ENCODE data around the gene SMIM35. TPM values are rescaled to one million over a fixed set of nuclear protein-coding genes. Genes with fewer than 3 reads are reported as not detected.

SMIM35 gene
- total and polyA plus RNA-seq, 4 experiments from 2014 or later: 0.21 to 0.76 (median 0.50) TPM

DNA sequence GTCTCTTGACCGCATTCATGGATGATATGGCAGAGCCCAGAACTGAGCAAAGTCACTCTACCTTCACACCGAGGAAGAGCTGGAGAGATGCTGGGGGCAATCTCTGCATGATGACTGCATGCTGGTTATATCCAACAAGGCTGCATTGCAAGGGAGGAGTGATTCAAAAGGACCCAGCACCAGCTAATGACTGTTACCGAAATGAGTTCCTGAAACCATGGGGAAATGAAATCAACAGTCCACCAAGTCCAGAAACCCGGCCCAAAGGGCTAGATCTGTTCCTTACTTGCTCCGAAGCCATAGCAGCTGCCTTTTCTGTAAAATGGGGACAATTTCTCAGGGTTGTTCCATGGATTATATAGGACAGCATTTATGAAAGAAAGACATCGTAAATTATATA lies 1.2 kb upstream of the SMIM35 start:
- peaks cover 5 to 18% of the 10 kb centered on the region in 2 donors for H3K27me3 Mint-ChIP-seq
- Histone ChIP-seq H3K27me3 (ENCODE audit: insufficient read depth, low read length) (no peaks in the 10 kb centered on the region), H3K36me3 (ENCODE audit: insufficient read depth, low read length) (no peaks in the 10 kb centered on the region), H3K4me1 (ENCODE audit: insufficient read depth, low read length) (no peaks in the 10 kb centered on the region), H3K27ac (ENCODE audit: low read depth, low read length) (no peak overlapping the region), H3K4me3 (ENCODE audit: low read length in 2 of 2) (no peak overlapping the region), H3K9me3 (ENCODE audit: control insufficient read depth in 1 of 2, low read length in 2 of 2) (peaks cover 0 to 4% of the 10 kb centered on the region in 2 donors)
- ChIA-PET POLR2A (ENCODE audit: partially characterized antibody) (no interaction called here), CTCF (ENCODE audit: partially characterized antibody) (no interaction called here)
- DNase-seq: no peak
- H3K36me3 Mint-ChIP-seq: peaks cover 6 to 18% of the 10 kb centered on the region in 2 donors
- H3K27ac Mint-ChIP-seq: no peak overlapping the region
- no peak overlapping the region for H3K4me3 Mint-ChIP-seq
- no peaks in the 10 kb centered on the region for H3K4me1 Mint-ChIP-seq
- peaks cover 0 to 33% (median 27%) of the 10 kb centered on the region in 8 donors for H3K9me3 Mint-ChIP-seq
- intact Hi-C loops (cut with micrococcal nuclease): no loop called here

- H3K27ac Mint-ChIP-seq: peak overlapping the region in 1 of 7 donors; percentile 68
- H3K4me3 Mint-ChIP-seq: no peak overlapping the region
- no peaks in the 10 kb centered on the region for H3K27me3 ChIP-seq (ENCODE audit: insufficient read depth, low read length)
- H3K36me3 ChIP-seq (ENCODE audit: insufficient read depth, low read length): no peaks in the 10 kb centered on the region
- peaks cover 6 to 15% of the 10 kb centered on the region in 2 donors for H3K36me3 Mint-ChIP-seq
- peaks cover 0 to 4% (median 0%) of the 10 kb centered on the region in 4 donors for H3K4me1 Mint-ChIP-seq
- no peak for DNase-seq
- ChIA-PET POLR2A (ENCODE audit: partially characterized antibody) (no interaction called here), CTCF (ENCODE audit: partially characterized antibody) (no interaction called here)
- no peak overlapping the region for H3K27ac ChIP-seq (ENCODE audit: low read depth, low read length)
- intact Hi-C loops (cut with micrococcal nuclease): no loop called here
- peaks cover 4 to 6% of the 10 kb centered on the region in 2 donors for H3K27me3 Mint-ChIP-seq
- H3K4me1 ChIP-seq (ENCODE audit: insufficient read depth, low read length): no peaks in the 10 kb centered on the region
- H3K4me3 ChIP-seq (ENCODE audit: low read length in 2 of 2): no peak overlapping the region
- H3K9me3 Mint-ChIP-seq: peaks cover 0 to 33% (median 27%) of the 10 kb centered on the region in 8 donors
- H3K9me3 ChIP-seq (ENCODE audit: control insufficient read depth in 1 of 2, low read length in 2 of 2): peaks cover 0 to 4% of the 10 kb centered on the region in 2 donors
Observed at GRCh38 chr11:118084656-118085055, 2.1 kb downstream of the SMIM35 start.

DNA sequence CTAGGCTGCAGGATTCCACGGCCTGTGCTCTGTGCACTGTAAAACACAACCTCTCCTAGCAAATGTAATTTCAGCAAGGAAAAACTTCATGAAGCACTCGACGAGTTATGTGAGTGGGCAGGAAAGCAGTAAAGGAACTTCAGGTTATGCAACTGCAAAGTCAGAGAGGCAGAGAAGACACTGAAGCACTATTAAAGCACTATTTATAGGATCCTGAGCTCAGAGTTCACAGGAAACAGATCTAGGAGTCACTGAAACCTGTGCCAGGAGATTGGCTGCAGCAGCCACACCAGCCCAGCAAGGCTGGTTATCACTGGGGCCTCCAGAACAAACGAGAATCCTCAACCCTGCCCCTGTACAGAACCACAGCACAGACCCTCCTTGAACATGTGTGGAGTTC lies 2.5 kb downstream of the SMIM35 start:
- ChIA-PET POLR2A (ENCODE audit: partially characterized antibody) (no interaction called here), CTCF (ENCODE audit: partially characterized antibody) (no interaction called here)
- Mint-ChIP-seq H3K27ac (peak overlapping the region in 3 of 7 donors; percentile 31 to 73 (median 68)), H3K9me3 (peaks cover 0 to 29% (median 26%) of the 10 kb centered on the region in 8 donors), H3K4me3 (no peak overlapping the region), H3K36me3 (peaks cover 6 to 15% of the 10 kb centered on the region in 2 donors), H3K27me3 (peaks cover 3 to 4% of the 10 kb centered on the region in 2 donors), H3K4me1 (peaks cover 0 to 8% (median 0%) of the 10 kb centered on the region in 4 donors)
- no peaks in the 10 kb centered on the region for H3K27me3 ChIP-seq (ENCODE audit: insufficient read depth, low read length)
- no peaks in the 10 kb centered on the region for H3K36me3 ChIP-seq (ENCODE audit: insufficient read depth, low read length)
- H3K9me3 ChIP-seq (ENCODE audit: control insufficient read depth in 1 of 2, low read length in 2 of 2): peaks cover 0 to 4% of the 10 kb centered on the region in 2 donors
- no peak overlapping the region for H3K27ac ChIP-seq (ENCODE audit: low read depth, low read length)
- no peak overlapping the region for H3K4me3 ChIP-seq (ENCODE audit: low read length in 2 of 2)
- no peak for DNase-seq
- intact Hi-C loops (cut with micrococcal nuclease): no loop called here
- no peaks in the 10 kb centered on the region for H3K4me1 ChIP-seq (ENCODE audit: insufficient read depth, low read length)

GRCh38 chr11:118082880-118083552 lies 3.7 kb downstream of the SMIM35 start:
- Mint-ChIP-seq H3K4me1 (peaks cover 0 to 14% (median 0%) of the 10 kb centered on the region in 4 donors), H3K27me3 (peaks cover 2 to 5% of the 10 kb centered on the region in 2 donors), H3K4me3 (no peak overlapping the region), H3K27ac (peak overlapping the region in 2 of 7 donors; percentile 2 to 30), H3K36me3 (peaks cover 6 to 10% of the 10 kb centered on the region in 2 donors), H3K9me3 (peaks cover 0 to 19% (median 16%) of the 10 kb centered on the region in 8 donors)
- Histone ChIP-seq H3K9me3 (ENCODE audit: control insufficient read depth in 1 of 2, low read length in 2 of 2) (peaks cover 0 to 4% of the 10 kb centered on the region in 2 donors), H3K27me3 (ENCODE audit: insufficient read depth, low read length) (no peaks in the 10 kb centered on the region), H3K4me1 (ENCODE audit: insufficient read depth, low read length) (no peaks in the 10 kb centered on the region), H3K4me3 (ENCODE audit: low read length in 2 of 2) (no peak overlapping the region), H3K27ac (ENCODE audit: low read depth, low read length) (no peak overlapping the region), H3K36me3 (ENCODE audit: insufficient read depth, low read length) (no peaks in the 10 kb centered on the region)
- POLR2A ChIA-PET (ENCODE audit: partially characterized antibody): no interaction called here
- CTCF ChIA-PET (ENCODE audit: partially characterized antibody): interaction anchor here (0.6 kb wide), 1 partner anchor 135 kb away, joined by 3 read pairs; no protein-coding TSS in a partner anchor
- intact Hi-C loops (cut with micrococcal nuclease): no loop called here
- DNase-seq: no peak

DNA sequence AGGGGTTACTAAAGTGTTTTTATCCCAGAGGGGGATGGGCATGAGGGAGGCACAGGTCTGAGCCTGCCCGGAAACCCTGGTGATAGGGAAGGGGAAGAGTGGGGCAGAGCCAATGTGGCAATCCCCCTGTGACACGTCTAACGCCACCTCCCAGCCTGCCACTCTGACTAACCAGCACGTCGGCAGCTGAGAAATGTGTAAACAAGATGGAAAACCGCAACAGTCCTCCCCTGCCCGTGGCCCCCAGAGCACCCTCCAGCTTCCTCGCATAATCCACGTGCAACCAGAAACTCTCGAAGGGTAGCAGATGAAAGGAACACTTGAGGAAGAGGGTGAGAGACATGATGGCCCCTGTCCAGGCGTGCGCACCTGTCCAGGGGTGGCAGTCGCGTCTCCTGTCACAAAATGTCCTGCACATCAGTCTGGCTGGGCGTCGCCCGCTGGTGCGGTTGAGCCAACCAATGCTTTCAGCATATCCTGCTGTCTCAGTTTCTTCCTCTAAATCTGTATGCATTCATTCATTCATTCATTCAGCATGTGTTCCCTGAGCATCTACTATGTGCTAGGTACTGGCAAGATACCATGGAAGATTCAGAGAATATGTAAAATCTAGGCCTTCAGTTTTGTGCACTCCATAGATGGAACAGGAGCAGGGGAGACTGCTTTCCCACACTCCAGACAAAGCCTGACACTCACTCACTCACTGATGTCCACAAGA lies 5.4 kb downstream of the SMIM35 start:
- no peaks in the 10 kb centered on the region for H3K4me1 ChIP-seq (ENCODE audit: insufficient read depth, low read length)

DNA sequence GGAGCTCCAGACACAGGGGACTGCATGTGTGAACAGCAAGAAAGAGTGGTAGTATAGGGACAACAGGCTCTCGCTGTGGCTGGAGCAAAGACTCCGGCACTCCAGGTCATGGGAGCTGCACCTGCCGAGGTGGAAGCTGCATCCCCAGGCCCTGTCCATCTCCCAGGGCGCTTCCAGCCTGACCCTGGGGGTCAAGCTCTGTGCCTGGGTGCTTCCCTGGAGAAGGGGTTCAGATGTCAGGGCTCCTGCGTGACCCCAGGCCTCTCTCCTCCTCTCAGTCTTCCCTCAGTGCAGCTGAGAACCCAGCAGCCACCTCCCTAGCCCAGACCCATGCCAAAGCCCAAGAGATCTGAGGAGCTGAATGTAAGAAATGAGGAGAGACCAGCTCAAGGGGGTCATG lies 6.5 kb downstream of the SMIM35 start:
- Histone ChIP-seq H3K4me1 (ENCODE audit: insufficient read depth, low read length) (no peaks in the 10 kb centered on the region), H3K4me3 (ENCODE audit: low read length in 2 of 2) (no peak overlapping the region), H3K9me3 (ENCODE audit: control insufficient read depth in 1 of 2, low read length in 2 of 2) (no peaks in the 10 kb centered on the region), H3K27me3 (ENCODE audit: insufficient read depth, low read length) (no peaks in the 10 kb centered on the region), H3K36me3 (ENCODE audit: insufficient read depth, low read length) (no peaks in the 10 kb centered on the region), H3K27ac (ENCODE audit: low read depth, low read length) (no peak overlapping the region)
- intact Hi-C loops (cut with micrococcal nuclease): no loop called here
- no peak overlapping the region for H3K4me3 Mint-ChIP-seq
- no peaks in the 10 kb centered on the region for H3K36me3 Mint-ChIP-seq
- no peak overlapping the region for H3K27ac Mint-ChIP-seq
- DNase-seq: no peak
- peaks cover 0 to 20% (median under 1%) of the 10 kb centered on the region in 4 donors for H3K4me1 Mint-ChIP-seq
- H3K9me3 Mint-ChIP-seq: peaks cover 0 to 1% (median 0%) of the 10 kb centered on the region in 8 donors
- H3K27me3 Mint-ChIP-seq: peaks cover 2 to 3% of the 10 kb centered on the region in 2 donors
- ChIA-PET CTCF (ENCODE audit: partially characterized antibody) (interaction anchor here (0.9 kb wide), 1 partner anchor 27 kb away, joined by 3 read pairs; no protein-coding TSS in a partner anchor), POLR2A (ENCODE audit: partially characterized antibody) (interaction anchor here (0.9 kb wide), 1 partner anchor 16 kb away, joined by 5 read pairs; no protein-coding TSS in a partner anchor)

More for the DNA sequence above, 5.4 kb downstream of the SMIM35 start:
- peaks cover 3% of the 10 kb centered on the region in 2 donors for H3K27me3 Mint-ChIP-seq
- H3K4me3 Mint-ChIP-seq: no peak overlapping the region
- H3K4me1 Mint-ChIP-seq: peaks cover 0 to 17% (median under 1%) of the 10 kb centered on the region in 4 donors
- ChIA-PET POLR2A (ENCODE audit: partially characterized antibody) (no interaction called here), CTCF (ENCODE audit: partially characterized antibody) (no interaction called here)
- intact Hi-C loops (cut with micrococcal nuclease): no loop called here
- Histone ChIP-seq H3K27me3 (ENCODE audit: insufficient read depth, low read length) (no peaks in the 10 kb centered on the region), H3K4me3 (ENCODE audit: low read length in 2 of 2) (no peak overlapping the region), H3K27ac (ENCODE audit: low read depth, low read length) (no peak overlapping the region), H3K36me3 (ENCODE audit: insufficient read depth, low read length) (no peaks in the 10 kb centered on the region), H3K9me3 (ENCODE audit: control insufficient read depth in 1 of 2, low read length in 2 of 2) (no peaks in the 10 kb centered on the region)
- H3K27ac Mint-ChIP-seq: no peak overlapping the region
- H3K36me3 Mint-ChIP-seq: peaks cover 0 to 1% of the 10 kb centered on the region in 2 donors
- peaks cover 0 to 4% (median 2%) of the 10 kb centered on the region in 8 donors for H3K9me3 Mint-ChIP-seq
- DNase-seq: no peak

DNA sequence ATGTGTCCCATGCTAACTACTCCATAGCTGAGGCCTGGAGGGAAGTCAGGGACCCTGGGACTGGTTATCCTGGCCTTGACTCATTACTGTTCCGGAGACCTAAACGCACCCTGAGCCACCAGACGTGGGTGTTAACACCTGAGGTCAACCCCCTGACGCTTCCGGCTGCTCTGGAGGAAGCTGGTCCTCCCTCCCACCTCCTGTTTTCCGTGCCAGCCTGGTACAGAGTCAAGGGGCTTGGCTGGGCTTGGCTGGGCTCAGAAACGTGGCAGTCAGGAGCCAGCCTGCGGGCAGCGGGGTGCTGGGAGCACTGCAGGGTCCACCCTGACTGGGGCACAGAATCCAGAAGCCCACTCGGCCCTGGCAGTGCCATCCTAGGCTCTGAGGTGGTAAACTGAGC lies 7.3 kb downstream of the SMIM35 start:
- no peaks in the 10 kb centered on the region for H3K4me1 ChIP-seq (ENCODE audit: insufficient read depth, low read length)
- H3K4me3 ChIP-seq (ENCODE audit: low read length in 2 of 2): no peak overlapping the region
- no peak overlapping the region for H3K27ac ChIP-seq (ENCODE audit: low read depth, low read length)
- Mint-ChIP-seq H3K27ac (peak overlapping the region in 1 of 7 donors; percentile 65), H3K9me3 (peaks cover 0 to 1% (median 0%) of the 10 kb centered on the region in 8 donors), H3K27me3 (peaks cover 2 to 3% of the 10 kb centered on the region in 2 donors), H3K4me1 (peaks cover 0 to 20% (median under 1%) of the 10 kb centered on the region in 4 donors), H3K36me3 (no peaks in the 10 kb centered on the region), H3K4me3 (peak overlapping the region in 1 of 8 donors; percentile 2)
- CTCF ChIA-PET (ENCODE audit: partially characterized antibody): interaction anchor here (0.9 to 1.0 kb wide), 2 partner anchors 26 to 262 kb away, joined by 3 read pairs; no protein-coding TSS in a partner anchor
- no peaks in the 10 kb centered on the region for H3K9me3 ChIP-seq (ENCODE audit: control insufficient read depth in 1 of 2, low read length in 2 of 2)
- H3K27me3 ChIP-seq (ENCODE audit: insufficient read depth, low read length): no peaks in the 10 kb centered on the region
- no peaks in the 10 kb centered on the region for H3K36me3 ChIP-seq (ENCODE audit: insufficient read depth, low read length)
- intact Hi-C loops (cut with micrococcal nuclease): no loop called here
- peak in 1 of 5 donors; percentile 8 for DNase-seq
- POLR2A ChIA-PET (ENCODE audit: partially characterized antibody): no interaction called here
